ENCODE data around the gene NRCAM.

NRCAM gene

GRCh38 chr7:108370616-108371015 is 85.6 kb downstream of the NRCAM start:
- Histone ChIP-seq H3K9me3 (ENCODE audit: control insufficient read depth, low read length) (no peaks in the 10 kb centered on the region), H2BK120ac (ENCODE audit: low read depth, low read length) (no peak overlapping the region), H3K36me3 (ENCODE audit: control insufficient read depth in 1 of 2, insufficient read depth in 2 of 2, low read depth in 1 of 2, low read length in 2 of 2) (no peaks in the 10 kb centered on the region), H3K9ac (ENCODE audit: low read length) (no peak overlapping the region), H2AFZ (ENCODE audit: low read depth, low read length) (no peak overlapping the region), H2BK12ac (ENCODE audit: low read length in 2 of 2) (no peak overlapping the region), H2BK15ac (ENCODE audit: low read depth, poor library complexity, severe bottlenecking) (no peak overlapping the region), H4K8ac (ENCODE audit: low read length) (no peak overlapping the region), H3K4me3 (ENCODE audit: insufficient read depth in 1 of 2, low read depth in 1 of 2, low read length in 2 of 2) (no peak overlapping the region), H3K27ac (ENCODE audit: low read length, poor library complexity, severe bottlenecking) (no peak overlapping the region), H3K23ac (ENCODE audit: low read length in 2 of 2) (no peak overlapping the region), H2AK5ac (ENCODE audit: low read length, severe bottlenecking) (no peak overlapping the region), H4K91ac (ENCODE audit: low read length) (no peak overlapping the region), H3K79me1 (replicated peaks; ENCODE audit: low read length, poor library complexity, severe bottlenecking) (no peaks in the 10 kb centered on the region), H3K27me3 (ENCODE audit: control insufficient read depth in 1 of 2, insufficient read depth in 1 of 2, low read length in 2 of 2) (no peaks in the 10 kb centered on the region), H3K4me2 (ENCODE audit: low read length, poor library complexity, severe bottlenecking) (no peak overlapping the region), H3K18ac (ENCODE audit: low read depth in 1 of 2, low read length in 2 of 2) (no peak overlapping the region), H3K14ac (ENCODE audit: low read length in 2 of 2) (no peak overlapping the region), H2BK5ac (ENCODE audit: low read depth, low read length, poor library complexity, severe bottlenecking) (no peak overlapping the region), H3K4ac (ENCODE audit: low read depth in 1 of 2, low read length in 2 of 2) (no peak overlapping the region), H3K4me1 (ENCODE audit: control insufficient read depth, insufficient read depth, low read depth, low read length) (no peaks in the 10 kb centered on the region)
- 39% methylated on average over 1 of the region's 2 CpGs for WGBS
- no peak for DNase-seq

DNA sequence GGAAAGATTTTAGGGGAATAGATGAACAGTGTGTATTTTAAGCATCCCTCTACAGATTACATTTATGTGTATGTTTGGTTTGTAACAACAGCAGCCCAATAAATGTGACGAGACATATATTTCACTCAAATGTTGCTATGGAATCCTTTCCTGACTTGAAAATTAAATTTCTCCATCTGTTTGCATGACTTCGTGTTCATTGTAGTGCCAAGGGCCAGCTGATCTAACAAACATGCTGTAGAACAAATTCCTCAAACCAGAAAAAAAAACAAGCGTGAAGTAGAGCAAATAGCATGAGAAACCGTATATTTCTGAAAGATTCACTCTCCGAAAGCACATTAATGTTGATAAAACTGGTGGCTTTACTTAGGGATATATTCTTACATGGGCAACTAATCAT is 87.8 kb downstream of the NRCAM start:
- H3K27me3 ChIP-seq (ENCODE audit: control insufficient read depth in 1 of 2, insufficient read depth in 1 of 2, low read length in 2 of 2): no peaks in the 10 kb centered on the region
- H3K79me1 ChIP-seq (replicated peaks; ENCODE audit: low read length, poor library complexity, severe bottlenecking): no peaks in the 10 kb centered on the region
- H2BK5ac ChIP-seq (ENCODE audit: low read depth, low read length, poor library complexity, severe bottlenecking): no peak overlapping the region
- H2AK5ac ChIP-seq (ENCODE audit: low read length, severe bottlenecking): no peak overlapping the region
- H3K36me3 ChIP-seq (ENCODE audit: control insufficient read depth in 1 of 2, insufficient read depth in 2 of 2, low read depth in 1 of 2, low read length in 2 of 2): no peaks in the 10 kb centered on the region
- H3K14ac ChIP-seq (ENCODE audit: low read length in 2 of 2): no peak overlapping the region
- H3K9me3 ChIP-seq (ENCODE audit: control insufficient read depth, low read length): no peaks in the 10 kb centered on the region
- H3K23ac ChIP-seq (ENCODE audit: low read length in 2 of 2): no peak overlapping the region
- H3K27ac ChIP-seq (ENCODE audit: low read length, poor library complexity, severe bottlenecking): no peak overlapping the region
- no peak overlapping the region for H3K9ac ChIP-seq (ENCODE audit: low read length)
- no peak overlapping the region for H2BK15ac ChIP-seq (ENCODE audit: low read depth, poor library complexity, severe bottlenecking)
- DNase-seq: no peak
- H3K4me2 ChIP-seq (ENCODE audit: low read length, poor library complexity, severe bottlenecking): no peak overlapping the region
- WGBS: 65% methylated on average over 2 of the region's 5 CpGs
- H2BK120ac ChIP-seq (ENCODE audit: low read depth, low read length): no peak overlapping the region
- no peaks in the 10 kb centered on the region for H3K4me1 ChIP-seq (ENCODE audit: control insufficient read depth, insufficient read depth, low read depth, low read length)
- H3K4ac ChIP-seq (ENCODE audit: low read depth in 1 of 2, low read length in 2 of 2): no peak overlapping the region
- no peak overlapping the region for H4K91ac ChIP-seq (ENCODE audit: low read length)
- no peak overlapping the region for H2BK12ac ChIP-seq (ENCODE audit: low read length in 2 of 2)
- no peak overlapping the region for H3K18ac ChIP-seq (ENCODE audit: low read depth in 1 of 2, low read length in 2 of 2)
- H4K8ac ChIP-seq (ENCODE audit: low read length): no peak overlapping the region
- no peak overlapping the region for H3K4me3 ChIP-seq (ENCODE audit: insufficient read depth in 1 of 2, low read depth in 1 of 2, low read length in 2 of 2)
- no peak overlapping the region for H2AFZ ChIP-seq (ENCODE audit: low read depth, low read length)

DNA sequence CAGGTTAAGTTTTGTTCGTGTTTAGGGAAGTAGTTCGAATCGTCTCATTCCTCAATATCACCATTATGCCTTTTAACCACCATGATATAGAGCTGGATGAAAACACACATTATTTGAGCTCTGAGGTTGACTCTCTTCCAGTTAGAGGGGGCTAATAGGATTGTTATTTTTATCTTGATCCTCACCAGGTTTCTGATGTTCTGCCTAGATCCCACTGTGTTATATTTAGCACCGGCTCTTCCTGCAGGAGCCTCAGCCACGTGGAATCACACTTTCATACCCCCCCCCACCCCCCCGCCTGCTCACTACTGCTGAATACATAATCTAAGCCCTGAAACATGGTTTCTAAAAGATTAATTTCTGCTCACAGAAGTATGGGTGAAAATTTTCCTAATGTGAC is 88.3 kb downstream of the NRCAM start:
- Histone ChIP-seq H2BK120ac (ENCODE audit: low read depth, low read length) (no peak overlapping the region), H3K18ac (ENCODE audit: low read depth in 1 of 2, low read length in 2 of 2) (no peak overlapping the region), H4K91ac (ENCODE audit: low read length) (no peak overlapping the region), H3K9ac (ENCODE audit: low read length) (no peak overlapping the region), H3K36me3 (ENCODE audit: control insufficient read depth in 1 of 2, insufficient read depth in 2 of 2, low read depth in 1 of 2, low read length in 2 of 2) (no peaks in the 10 kb centered on the region), H3K27me3 (ENCODE audit: control insufficient read depth in 1 of 2, insufficient read depth in 1 of 2, low read length in 2 of 2) (no peaks in the 10 kb centered on the region), H3K27ac (ENCODE audit: low read length, poor library complexity, severe bottlenecking) (no peak overlapping the region), H3K79me1 (replicated peaks; ENCODE audit: low read length, poor library complexity, severe bottlenecking) (no peaks in the 10 kb centered on the region), H2BK15ac (ENCODE audit: low read depth, poor library complexity, severe bottlenecking) (no peak overlapping the region), H4K8ac (ENCODE audit: low read length) (no peak overlapping the region), H2AK5ac (ENCODE audit: low read length, severe bottlenecking) (no peak overlapping the region), H3K4ac (ENCODE audit: low read depth in 1 of 2, low read length in 2 of 2) (no peak overlapping the region), H2BK12ac (ENCODE audit: low read length in 2 of 2) (no peak overlapping the region), H3K4me3 (ENCODE audit: insufficient read depth in 1 of 2, low read depth in 1 of 2, low read length in 2 of 2) (no peak overlapping the region), H3K4me2 (ENCODE audit: low read length, poor library complexity, severe bottlenecking) (no peak overlapping the region), H3K9me3 (ENCODE audit: control insufficient read depth, low read length) (no peaks in the 10 kb centered on the region), H3K14ac (ENCODE audit: low read length in 2 of 2) (no peak overlapping the region), H2AFZ (ENCODE audit: low read depth, low read length) (no peak overlapping the region), H2BK5ac (ENCODE audit: low read depth, low read length, poor library complexity, severe bottlenecking) (no peak overlapping the region), H3K4me1 (ENCODE audit: control insufficient read depth, insufficient read depth, low read depth, low read length) (no peaks in the 10 kb centered on the region), H3K23ac (ENCODE audit: low read length in 2 of 2) (no peak overlapping the region)
- DNase-seq: no peak
- 30% methylated on average over 2 of the region's 6 CpGs for WGBS

DNA sequence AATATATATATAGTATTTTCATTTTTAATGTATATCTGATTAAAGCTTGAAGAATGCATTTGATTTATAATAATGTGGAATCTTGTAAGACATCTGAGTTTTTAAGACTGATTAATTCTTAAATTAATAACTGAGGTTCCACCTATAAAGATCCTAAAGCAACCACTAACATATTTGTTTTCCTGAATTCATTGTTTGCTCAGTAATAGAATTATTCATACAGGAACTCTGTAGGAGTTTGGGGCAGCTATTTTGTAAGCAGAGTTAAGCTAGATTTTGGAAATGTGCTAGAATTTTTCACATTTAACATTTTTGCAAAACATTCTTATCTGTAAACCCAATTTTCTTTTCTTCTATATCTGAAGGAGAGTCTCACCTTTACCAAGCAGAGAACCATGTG is 88.9 kb downstream of the NRCAM start:
- Histone ChIP-seq H3K4me2 (ENCODE audit: low read length, poor library complexity, severe bottlenecking) (no peak overlapping the region), H2BK120ac (ENCODE audit: low read depth, low read length) (no peak overlapping the region), H3K27ac (ENCODE audit: low read length, poor library complexity, severe bottlenecking) (no peak overlapping the region)

More for the DNA sequence above, 88.9 kb downstream of the NRCAM start:
- H3K79me1 ChIP-seq (replicated peaks; ENCODE audit: low read length, poor library complexity, severe bottlenecking): no peaks in the 10 kb centered on the region
- H3K4me3 ChIP-seq (ENCODE audit: insufficient read depth in 1 of 2, low read depth in 1 of 2, low read length in 2 of 2): no peak overlapping the region
- H3K27me3 ChIP-seq (ENCODE audit: control insufficient read depth in 1 of 2, insufficient read depth in 1 of 2, low read length in 2 of 2): no peaks in the 10 kb centered on the region
- H3K9me3 ChIP-seq (ENCODE audit: control insufficient read depth, low read length): peaks cover 5% of the 10 kb centered on the region
- no peak overlapping the region for H3K14ac ChIP-seq (ENCODE audit: low read length in 2 of 2)
- no peak overlapping the region for H2BK15ac ChIP-seq (ENCODE audit: low read depth, poor library complexity, severe bottlenecking)
- H2AFZ ChIP-seq (ENCODE audit: low read depth, low read length): no peak overlapping the region
- no peak for DNase-seq
- H3K9ac ChIP-seq (ENCODE audit: low read length): no peak overlapping the region
- no peak overlapping the region for H2AK5ac ChIP-seq (ENCODE audit: low read length, severe bottlenecking)
- no peak overlapping the region for H2BK5ac ChIP-seq (ENCODE audit: low read depth, low read length, poor library complexity, severe bottlenecking)
- no peak overlapping the region for H3K23ac ChIP-seq (ENCODE audit: low read length in 2 of 2)
- H4K91ac ChIP-seq (ENCODE audit: low read length): no peak overlapping the region
- H3K36me3 ChIP-seq (ENCODE audit: control insufficient read depth in 1 of 2, insufficient read depth in 2 of 2, low read depth in 1 of 2, low read length in 2 of 2): no peaks in the 10 kb centered on the region
- H4K8ac ChIP-seq (ENCODE audit: low read length): no peak overlapping the region
- H3K18ac ChIP-seq (ENCODE audit: low read depth in 1 of 2, low read length in 2 of 2): no peak overlapping the region
- H3K4ac ChIP-seq (ENCODE audit: low read depth in 1 of 2, low read length in 2 of 2): no peak overlapping the region
- H2BK12ac ChIP-seq (ENCODE audit: low read length in 2 of 2): no peak overlapping the region
- no peaks in the 10 kb centered on the region for H3K4me1 ChIP-seq (ENCODE audit: control insufficient read depth, insufficient read depth, low read depth, low read length)
